GM20000 (cell line): ENCODE measurements around the gene EIF2AK3.

Experiments
- DNase-seq: peaks from one replicate; pipeline ENCODE4 v3.0.0; 2012; ENCODE audit warnings: low spot score
- CTCF ChIP-seq: IDR thresholded peaks from 2 replicates; pipeline ENCODE4 v1.5.1; 2012; ENCODE audit warnings: mild to moderate bottlenecking, control low read depth; ENCODE audit errors: extremely low read depth, missing control alignments

EIF2AK3 gene

GRCh38 chr2:88540346-88540745 is 86.9 kb downstream of the EIF2AK3 start:
- no peak for DNase-seq

DNA sequence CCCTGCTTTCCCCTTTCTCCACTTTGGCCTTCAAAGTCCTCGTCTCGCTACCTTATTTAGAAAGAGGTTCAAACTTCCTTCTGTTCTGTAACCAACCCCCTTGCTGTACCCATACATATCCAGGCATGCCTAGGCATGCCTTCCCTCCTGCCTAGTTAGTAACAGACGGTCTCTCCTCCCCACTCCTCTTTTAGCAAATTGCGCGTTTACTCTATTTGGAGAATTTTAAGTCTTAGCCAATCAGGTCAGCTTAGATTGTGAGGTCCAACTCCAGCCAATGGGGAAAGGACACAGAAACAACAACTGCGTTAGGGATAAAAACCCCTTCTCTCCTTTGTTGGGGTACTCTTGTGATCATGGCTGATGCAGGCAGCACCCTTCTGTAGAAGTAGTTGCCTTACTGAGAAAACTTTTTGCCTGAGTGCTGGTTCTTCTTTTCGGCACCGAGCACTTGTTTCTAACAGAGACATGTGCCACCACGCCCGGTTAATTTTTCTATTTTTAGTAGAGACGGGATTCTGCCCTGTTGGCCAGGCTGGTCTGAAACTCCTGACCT is 88.8 kb downstream of the EIF2AK3 start:
- no peak for TF ChIP-seq CTCF
- no peak for DNase-seq

More at GRCh38 chr2:88540346-88540745, 86.9 kb downstream of the EIF2AK3 start:
- TF ChIP-seq CTCF: no peak

DNA sequence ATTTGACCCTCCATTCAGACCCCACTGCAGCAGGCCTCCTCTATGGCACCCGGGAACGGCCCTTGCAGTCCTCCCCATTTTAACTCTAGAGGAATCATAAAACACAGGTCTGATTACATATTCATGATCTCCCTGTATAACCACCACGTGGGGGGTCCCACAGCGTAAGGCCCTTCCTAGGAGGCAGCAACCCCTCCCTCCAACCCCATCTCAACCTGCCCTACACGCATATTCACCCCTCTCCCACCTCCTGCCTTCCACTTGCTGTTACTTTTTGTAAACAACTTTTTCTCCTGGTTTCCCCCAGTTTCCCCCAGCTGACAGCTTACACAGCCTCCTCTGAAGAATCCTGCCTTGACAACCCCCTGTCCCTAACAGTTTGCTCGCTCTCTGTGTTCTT is 89.6 kb downstream of the EIF2AK3 start:
- TF ChIP-seq CTCF: no peak

DNA sequence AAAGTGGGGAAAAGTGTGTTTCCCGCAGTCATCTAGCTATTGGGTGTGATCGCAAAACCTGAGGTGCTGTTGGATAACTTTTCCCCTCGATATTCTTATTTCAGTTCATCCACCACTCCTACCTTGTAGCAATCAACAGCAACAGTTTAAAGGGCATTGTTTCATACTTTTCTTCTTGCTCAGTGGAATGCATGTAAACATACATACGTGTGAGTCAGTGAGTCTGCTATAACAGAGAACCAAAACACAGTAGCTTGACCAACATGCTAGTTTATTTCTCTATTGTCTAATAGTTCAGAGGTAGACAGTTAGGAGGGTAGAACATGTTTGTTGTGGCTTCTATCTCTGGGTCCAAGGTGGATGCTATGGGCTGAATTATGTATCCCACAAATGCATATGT is 97.2 kb downstream of the EIF2AK3 start:
- no peak for TF ChIP-seq CTCF
- no peak for DNase-seq

More for the DNA sequence above, 89.6 kb downstream of the EIF2AK3 start:
- no peak for DNase-seq

DNA sequence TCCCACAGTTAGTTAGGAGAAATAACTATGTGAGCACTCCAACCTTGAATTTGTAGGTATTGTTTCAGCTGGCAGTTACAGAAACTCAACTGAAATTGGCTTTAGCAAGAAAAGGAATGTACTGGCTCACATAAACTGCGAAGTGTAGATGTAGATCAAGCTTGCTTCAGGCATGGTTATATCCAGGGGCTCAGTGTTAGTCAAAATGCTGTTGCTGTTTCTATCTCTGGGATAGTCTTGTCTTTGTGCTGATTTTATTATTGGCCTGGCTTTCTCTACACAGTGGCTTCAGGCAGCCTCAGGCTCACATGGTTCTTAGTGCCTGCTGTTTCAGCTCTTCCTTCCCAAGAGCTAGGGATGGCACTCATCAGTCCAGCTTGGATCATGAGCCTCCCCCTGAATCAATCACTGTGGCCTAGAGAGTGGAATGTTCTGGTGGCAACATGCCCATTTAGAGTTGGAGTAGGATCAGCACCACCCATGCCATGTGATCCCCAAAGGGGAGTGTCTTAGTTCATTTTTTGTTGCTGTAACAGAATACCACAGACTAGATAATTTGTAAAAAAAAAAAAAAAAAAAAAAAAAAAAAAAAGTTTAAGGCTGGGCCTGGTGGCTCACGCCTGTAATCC is 105.7 kb downstream of the EIF2AK3 start:
- no peak for DNase-seq
- TF ChIP-seq CTCF: no peak

GRCh38 chr2:88517759-88518201 is 109.5 kb downstream of the EIF2AK3 start:
- no peak for TF ChIP-seq CTCF
- no peak for DNase-seq
